Stimulated activated CD4-positive, alpha-beta T cell treated with anti-CD3 and anti-CD28 coated beads, Interleukin-2, amount 100 ng/mL, for 4 hours (primary cell): ENCODE results near the gene CDRT4.
"Not testable (repeated sequence)": the region's sequence is repeated elsewhere in the genome, so short reads cannot be mapped to it uniquely, and the experiment has no call there.

Source experiments
- DNase-seq: peaks from one replicate; pipeline ENCODE4 v3.0.0-alpha.2; 2020; ENCODE audit warnings: low read depth

Gene CDRT4

DNA sequence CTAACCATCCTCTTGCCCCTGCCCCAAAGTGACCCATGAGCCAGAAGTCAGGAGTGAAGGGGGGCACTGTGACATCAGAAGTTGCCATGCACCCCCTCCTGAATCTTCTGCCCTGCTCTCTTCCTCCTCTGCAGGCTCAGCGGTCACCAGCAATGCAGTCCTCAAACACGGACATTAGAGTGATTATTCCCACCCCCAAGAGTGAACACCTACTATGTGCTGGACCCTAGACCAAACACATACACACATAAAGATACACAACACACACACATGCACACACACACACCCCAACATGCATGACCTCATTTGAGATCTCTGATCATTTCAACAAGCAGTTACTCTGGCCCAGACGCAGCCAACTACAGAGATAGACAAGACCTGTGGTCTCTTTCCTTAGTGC is at the start of gene CDRT4:
CDRT4 (minus strand) TSS at position 30 of the 400 bp plus-strand sequence. CDS start 27,383 bp downstream, outside the sequence.
- no peak for DNase-seq

DNA sequence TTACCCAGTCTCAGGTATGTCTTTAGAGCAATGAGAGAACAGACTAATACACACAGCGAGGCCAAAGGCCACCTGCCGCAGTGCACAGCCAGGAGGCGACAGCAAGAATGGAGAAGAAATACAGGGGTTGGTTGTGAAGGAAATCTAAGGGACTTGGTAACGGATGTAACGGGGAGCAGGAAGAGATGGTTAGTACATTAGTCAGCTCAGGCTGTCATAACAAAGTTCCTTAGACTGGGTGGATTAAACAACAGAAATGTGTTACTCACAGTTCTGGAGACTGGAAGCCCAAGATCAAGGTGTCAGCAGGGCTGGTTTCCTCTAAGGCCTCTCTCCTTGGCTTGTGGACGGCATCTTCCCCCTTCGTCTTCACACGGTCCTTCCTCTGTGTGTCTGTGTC is 48.7 kb upstream of the CDRT4 start:
- DNase-seq, result no peak

DNA sequence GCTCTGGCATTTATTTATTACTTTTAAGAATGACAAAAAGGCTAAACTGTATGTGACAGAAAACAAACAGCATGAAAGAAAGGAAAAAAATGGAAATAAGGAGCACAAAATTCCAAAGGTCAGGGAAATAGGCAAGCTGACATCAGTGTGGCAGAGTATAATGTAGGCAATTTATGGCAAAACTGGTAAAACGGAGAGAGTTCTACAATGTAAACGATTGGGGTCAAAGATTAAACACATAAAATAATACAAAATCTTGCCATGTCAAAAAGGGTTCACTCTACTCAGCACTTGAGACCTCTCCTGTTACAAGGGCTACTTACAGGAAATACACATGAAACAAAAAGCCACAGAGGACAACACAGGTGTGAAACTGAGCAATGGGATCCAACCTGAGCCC is 47.0 kb upstream of the CDRT4 start:
- DNase-seq, result no peak

DNA sequence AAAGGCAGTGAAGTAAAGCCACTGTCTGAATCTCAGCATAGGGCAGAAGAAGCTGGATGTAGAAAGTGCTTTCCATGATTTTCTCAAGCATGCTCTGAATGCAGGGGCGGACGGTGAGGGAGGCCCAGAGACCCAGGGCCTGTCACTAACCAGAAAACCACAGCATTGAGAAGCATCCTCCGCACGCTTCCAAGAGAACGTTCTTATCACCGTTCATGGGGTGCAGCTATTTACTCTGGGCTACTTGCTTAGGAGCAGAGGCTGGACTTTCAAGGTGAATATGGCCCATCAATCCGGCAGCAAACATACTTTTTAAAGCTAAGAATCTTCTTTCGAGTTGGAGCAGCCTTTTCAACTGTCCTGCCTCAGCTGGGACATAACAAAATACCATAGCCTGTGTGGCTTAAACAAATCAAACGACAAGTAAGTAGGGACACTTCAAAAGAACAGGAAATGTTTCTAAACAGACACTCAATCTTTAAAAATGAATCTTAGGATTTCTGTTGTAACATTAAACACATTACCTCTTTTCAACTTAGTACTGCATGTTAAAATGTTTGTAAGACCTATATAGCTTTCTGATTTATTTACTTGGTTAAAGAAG is 46.5 kb upstream of the CDRT4 start:
- DNase-seq, result no peak

DNA sequence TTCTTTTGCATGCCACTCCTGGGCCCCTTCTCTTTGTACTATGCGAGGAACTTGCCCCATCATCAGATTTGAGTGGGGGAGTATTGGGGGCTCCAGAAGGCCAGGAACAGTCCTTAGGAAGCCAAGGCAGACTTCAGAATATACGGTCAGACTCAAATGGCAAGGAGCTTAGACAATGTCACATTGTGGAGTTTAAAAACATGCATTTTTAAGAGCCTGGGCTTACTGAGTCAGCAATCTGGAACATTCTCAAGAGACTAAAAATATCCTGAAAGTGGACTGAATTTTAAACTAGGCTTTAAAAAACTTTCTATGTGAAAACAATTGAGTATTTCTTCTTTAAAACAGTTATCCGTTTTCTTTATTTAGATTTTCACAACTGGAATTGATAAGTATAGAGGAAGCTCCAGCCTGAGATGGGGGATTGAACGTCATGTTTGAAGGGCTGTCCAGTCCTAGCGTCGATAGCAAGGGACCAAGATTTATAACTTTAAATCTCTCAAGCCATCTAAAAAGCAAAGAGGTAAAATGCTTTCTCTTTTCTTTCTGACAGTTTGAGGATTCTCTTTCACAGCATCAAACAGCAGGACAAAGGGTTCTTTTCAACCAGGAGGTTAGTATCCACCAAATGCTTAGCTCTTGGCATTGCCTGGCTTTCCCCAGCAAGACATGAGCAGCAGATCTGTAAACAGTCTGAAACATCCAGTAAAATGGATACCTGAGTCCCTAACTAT is 45.8 kb upstream of the CDRT4 start:
- DNase-seq, result no peak

DNA sequence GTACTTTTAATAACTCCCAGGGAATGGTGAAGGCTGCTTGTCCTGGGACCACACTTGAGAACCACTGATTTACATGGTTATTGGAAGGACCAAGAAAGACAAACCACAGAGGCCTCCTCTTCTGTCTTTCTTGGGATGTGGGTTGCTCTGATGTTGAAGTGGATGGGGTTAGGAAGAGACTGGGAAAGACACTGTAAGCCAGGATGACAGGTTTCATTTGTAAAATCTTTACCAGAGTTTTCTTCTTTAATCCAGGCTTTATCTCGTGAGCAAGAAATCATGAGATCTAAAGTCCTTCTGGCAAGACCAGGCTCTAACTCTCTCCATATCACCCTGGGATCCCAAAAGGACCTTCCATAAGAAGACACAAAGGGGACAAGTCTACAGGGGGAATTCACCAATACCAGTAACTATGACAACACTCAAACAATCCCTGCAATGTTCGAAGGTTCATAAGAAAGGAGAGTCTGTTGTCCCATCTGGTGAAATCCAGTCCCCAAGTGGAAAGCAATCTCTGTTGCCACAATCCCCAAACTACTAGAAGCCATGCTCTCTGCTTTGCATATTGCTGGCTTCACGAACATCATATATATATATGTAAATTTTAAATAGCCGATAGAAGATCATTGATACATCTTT is 44.8 kb upstream of the CDRT4 start:
- DNase-seq, result no peak

DNA sequence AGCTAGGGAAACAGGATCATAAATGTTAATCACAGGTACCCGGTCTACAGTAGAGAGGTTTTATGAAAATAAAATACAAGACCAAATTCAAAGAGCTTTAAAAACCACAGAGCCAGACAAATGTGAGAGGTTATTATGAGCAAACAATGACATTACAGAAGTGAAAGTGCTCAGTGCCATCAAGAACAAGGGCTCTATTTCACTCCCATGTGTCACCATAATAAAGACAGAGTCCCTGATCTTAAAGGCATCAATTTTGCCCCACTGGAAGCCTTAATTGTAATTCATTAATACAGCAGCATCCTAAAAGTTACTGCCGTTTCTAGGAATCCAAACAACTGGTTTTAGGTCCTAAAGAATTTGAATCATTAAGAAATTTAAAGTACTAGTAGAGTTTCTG is 43.7 kb upstream of the CDRT4 start:
- DNase-seq, result no peak

DNA sequence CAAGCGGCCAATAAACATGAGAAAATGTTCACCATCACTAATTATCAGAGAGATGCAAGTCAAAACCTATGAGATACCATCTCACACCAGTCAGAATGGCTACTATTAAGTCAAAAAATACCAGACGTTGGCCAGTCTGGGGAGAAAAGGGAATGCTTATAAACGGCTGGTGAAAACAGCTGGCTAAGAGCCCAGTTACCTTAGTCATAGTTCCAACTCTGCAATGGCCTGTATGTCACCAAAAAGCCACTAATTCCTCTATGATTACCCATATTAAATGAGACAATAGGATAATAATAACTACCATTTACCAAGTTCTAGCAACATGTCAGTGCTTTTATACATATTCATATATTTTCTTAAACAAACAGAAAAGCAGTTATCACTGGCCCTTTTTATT is 42.9 kb upstream of the CDRT4 start:
- DNase-seq, result no peak

DNA sequence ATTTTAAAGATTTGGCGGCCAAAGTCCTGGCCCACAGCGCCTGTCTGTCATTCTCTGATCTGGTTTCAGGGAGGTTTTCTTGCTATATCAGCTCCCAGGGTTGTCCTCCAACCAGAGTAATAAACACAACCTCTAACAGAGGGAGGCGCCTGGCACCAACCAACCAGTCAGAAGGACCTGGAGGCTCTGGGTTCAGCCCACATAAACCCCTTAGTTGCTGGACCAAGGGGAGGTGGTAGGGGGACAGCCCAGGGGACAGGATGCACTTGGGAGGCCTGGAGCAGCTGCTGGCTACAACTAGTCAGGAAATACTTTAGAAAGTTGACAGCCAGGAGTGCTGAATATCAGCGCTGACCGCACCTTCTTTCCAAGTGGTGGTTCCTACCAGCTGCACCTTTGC is 41.7 kb upstream of the CDRT4 start:
- DNase-seq, result no peak

DNA sequence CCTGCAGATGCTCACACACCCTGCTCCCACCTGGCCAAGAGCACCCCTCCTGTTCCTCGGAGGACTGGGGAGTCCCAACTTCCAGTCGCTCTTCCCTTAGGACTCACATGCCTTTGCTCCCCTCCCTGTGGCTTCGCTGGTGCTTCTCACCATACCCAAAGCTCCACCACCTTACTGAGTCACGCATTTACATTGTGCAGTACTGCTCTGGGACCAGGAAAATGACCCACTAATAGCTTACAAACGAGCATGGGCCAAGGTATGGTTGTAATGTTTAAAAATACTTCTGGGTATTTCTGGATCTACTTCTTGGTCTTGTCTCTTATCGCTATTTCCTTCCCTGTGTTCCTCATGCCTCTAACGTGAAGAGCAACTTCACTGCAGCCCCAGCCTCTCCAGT is 41.0 kb upstream of the CDRT4 start:
- DNase-seq, result no peak

DNA sequence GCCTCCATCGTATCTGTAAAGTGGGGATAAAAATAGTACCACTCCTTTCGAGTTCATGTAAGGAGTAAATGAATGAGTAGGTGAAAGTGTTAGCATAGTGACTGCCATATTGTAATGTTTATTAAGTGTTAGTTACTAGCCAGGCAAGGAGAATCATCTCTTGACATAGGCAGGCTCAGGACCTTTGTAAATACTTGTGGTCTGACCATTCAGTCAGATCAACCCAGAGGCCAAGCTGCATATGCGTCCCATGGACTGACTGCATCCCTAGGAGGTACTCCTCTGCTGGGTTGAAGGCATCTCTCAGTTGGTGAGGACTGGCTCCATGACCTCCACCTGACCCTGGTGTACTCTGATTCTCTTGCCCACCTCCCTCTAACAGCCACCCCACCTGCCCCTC is 40.5 kb upstream of the CDRT4 start:
- DNase-seq, result no peak

DNA sequence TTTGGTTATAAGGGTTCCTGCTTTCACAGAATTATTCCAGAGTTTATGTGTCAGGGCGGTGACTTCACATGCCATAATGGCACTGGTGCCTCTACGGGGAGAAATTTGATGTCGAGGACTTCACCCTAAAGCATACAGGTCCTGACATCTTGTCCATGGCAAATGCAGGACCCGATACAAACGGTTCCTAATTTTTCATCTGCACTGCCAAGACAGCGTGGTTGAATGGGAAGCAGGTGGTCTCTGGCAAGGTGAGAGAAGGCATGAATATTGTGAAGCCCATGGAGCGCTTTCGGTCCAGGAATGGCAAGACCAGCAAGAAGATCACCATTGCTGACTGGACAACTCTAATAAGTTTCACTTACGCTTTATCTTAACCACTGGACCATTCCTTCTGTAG is 39.6 kb upstream of the CDRT4 start:
- no peak for DNase-seq

DNA sequence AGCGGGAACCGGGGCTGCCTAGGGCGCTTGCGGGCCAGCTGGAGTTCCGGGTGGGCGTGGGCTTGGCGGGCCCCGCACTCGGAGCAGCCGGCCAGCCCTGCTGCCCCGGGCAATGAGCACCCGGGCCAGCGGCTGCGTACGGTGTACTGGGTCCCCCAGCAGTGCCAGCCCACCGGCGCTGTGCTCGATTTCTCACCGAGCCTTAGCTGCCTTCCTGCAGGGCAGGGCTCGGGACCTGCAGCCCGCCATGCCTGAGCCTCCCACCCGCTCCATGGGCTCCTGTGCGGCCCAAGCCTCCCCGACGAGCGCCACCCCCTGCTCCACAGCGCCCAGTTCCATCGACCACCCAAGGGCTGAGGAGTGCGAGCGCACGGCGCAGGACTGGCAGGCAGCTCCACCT is 38.3 kb upstream of the CDRT4 start:
- not testable (repeated sequence) for DNase-seq

DNA sequence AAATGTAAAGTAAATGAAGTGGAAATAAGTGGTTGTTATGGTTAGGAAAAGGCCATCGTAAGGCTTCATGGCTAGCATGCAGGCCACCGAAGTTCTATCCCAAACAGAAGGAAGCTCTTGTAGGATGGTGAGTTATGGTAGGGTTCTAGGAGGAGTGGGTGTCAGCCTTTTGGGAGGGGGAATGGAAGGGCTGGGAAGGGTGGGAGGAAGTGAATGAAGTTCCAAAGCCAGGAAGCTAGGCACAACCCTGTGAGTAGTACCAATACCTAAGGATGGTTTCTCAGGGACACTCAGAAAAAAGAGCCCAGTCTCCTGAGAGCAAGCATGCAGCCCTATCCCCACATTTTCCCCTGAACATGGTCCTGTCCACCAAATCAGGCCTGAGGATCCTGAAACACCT is 36.3 kb upstream of the CDRT4 start:
- DNase-seq, result no peak

DNA sequence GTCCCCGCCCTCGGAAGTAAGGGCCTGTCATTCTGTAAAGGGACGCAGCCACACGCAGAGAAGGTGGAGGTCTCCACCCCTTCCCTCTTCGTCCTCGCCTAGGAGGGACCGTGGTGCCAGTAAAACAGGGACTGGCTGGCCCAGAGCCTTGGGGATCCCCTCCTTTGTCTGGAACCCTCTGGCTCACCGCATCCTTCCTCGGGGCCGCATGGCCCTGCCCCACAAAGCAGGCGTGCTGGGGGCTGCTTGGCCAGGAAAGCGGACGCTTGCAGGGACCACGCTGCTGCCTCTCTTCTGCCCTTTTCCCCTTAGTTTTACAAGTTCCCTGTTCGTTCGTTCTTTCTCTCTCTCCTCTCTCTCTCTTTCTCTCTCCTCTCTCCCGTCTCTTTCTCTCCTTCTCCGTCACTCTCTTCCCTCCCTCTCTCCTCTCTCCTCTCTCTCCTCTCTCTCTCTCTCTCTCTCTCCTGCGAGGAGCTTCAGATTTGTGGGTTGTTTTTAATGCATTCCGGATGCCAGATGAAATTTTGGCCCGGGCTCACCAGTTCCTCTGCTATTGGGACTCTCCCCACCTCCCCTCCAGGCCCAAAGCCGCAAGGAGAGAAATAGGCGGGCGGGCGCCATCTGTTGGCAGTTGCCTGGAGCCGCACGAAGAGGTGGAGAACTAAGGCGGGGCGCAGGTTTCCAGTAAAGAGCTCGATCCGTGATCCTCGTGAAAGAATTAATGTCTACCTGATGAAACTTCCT is 35.1 kb upstream of the CDRT4 start:
- DNase-seq, result peak; percentile 46

DNA sequence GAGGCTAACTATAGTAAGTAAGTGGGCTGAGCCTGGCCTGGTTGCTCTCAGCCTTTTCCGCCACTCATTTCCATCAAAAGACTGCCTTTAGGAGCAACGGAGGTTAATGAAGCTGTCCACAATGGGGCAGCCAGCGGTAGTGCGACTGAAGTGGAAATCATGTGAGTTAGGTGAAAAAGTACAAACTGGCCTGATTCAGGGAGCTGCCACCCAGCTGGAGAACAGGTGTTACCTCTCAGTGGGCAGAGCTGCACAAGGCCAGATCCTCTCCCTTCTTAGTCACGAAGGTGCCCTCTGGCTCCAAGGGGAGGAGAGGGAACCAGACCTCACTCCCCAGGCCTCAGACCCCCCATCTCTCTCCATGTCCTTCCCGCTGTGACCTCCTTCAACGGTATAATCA is 34.4 kb upstream of the CDRT4 start:
- no peak for DNase-seq

DNA sequence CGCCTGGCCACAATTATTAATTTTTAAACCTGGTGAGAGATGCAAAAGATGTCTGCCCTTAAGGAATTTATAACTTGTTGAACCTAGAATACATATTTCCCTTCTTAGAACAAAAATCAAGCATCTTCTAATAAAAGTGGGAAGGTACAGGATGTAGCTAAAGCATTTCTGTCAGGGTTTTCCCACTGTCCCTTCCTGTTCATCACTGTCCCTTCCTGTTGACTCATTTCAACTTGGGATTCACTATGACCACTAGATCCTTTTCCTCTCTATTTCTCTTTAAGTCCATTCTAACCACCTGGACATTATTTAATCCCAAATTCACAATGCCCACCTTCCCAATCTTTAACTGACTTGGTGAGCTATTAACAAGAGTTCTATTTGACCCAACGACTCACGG is 33.9 kb upstream of the CDRT4 start:
- no peak for DNase-seq

DNA sequence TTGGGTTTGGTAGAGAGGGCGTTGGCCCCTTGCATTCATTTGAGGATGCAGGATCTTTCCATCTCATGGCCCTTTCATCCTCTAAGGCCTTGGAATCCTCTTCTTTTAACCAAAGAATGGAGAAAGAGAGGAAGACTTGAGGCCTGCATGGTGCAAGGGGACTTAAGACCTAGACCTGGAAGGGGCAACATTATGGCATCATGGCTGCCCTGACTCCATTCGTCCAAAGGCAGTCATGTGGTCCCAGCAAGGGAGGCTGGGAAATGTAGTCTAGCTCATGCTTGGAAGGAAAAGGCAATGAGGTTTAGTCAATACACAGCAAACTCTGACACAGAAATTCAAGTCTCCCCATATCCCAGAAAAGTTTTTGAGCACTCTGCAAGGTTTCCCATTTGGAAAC is 30.7 kb upstream of the CDRT4 start:
- no peak for DNase-seq

DNA sequence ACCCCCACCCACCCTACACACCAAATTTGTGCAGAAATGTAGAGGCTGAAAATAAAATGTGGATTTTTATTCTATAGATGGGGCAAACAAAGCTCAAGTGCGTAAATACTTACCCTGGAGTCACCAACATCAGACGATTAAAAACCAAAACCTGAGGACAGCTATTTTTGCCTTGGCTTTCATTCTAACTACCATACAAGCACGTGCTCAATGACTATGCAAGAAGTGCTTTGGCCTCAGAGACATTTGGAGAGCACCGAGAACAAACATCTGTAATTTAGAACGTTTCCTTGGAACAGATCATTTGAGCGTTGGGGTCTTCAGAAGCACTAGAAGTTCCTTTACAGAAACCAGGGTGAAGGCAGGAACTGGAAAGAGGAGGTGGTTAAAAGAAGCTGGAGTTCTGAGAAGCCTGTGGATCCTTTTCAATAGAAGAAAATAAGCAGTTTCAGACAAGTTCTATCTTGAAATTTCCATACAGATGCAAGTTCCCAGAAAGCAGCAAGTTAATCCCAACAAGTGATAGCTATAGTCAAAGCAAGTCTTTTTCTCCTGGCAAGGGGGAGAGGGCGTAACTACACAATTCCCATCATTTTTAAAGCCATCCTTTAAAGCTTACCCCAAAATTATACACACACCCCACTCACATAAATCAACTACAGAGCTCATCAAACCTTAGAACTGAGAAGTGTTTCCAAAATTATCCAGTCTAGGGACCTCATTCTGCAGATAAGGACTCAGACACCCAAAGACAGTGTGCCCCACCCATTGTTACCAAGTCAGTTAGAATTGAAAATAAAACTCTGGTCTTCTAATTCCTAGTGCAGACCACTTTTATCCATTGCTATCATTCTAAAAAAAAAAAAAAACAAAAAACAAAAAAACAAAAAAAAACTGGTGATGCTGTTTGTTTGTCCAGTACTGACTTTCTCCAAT is 29.6 kb upstream of the CDRT4 start:
- no peak for DNase-seq

DNA sequence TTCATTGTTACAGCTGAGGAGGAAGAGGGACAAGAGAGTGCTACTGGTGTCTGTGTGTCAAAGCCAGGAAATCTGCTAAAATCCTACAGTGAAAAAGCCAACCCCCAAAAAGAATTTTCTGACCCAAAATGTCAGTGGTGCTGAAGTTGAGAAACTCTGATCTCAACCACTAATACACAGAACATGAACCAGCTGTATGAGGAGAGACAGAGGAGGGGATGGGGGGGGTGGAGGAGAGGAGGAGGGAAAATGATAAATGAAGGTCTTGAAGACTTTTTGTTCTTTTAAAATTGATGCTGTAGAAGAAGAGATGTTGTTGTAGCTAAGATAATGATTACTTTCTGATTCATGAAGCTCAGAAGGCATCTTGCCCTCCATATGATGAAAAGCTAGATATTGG is 27.4 kb upstream of the CDRT4 start:
- DNase-seq, result no peak

DNA sequence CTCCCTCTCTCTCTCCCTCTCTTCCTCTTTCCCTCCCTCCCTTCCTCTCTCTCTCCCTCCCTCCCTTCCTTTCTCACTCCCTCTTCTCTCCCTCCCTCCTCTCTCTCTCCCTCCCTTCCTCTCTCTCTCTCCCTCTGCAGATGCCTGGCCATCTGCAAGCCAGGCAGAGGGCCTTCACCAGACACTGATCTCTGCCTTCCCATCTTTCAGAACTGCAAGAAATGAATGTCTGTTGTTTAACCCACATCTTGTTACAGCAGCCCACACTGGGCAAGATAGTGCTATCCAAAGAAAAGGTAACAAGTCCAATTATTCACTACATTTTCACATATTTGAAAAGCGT is 26.2 kb upstream of the CDRT4 start:
- DNase-seq, result no peak
